WI38 (cell line): Measurements from ENCODE around the gene LYPD1.
A peak's percentile ranks its signal among the peaks of the same experiment; 100 is the strongest.
"Not testable (repeated sequence)": the region's sequence is repeated elsewhere in the genome, so short reads cannot be mapped to it uniquely, and the experiment has no call there.

Source experiments
- H3K4me3 ChIP-seq: 2 replicates; pipeline ENCODE4 v1.5.1; 2011; ENCODE audit warnings: low read depth, mild to moderate bottlenecking, control low read depth, low read length
- CTCF ChIP-seq: IDR thresholded peaks from 2 replicates; pipeline ENCODE4 v1.5.1; 2012; ENCODE audit warnings: low read depth, mild to moderate bottlenecking, control low read depth, low read length

LYPD1 gene, protein sequence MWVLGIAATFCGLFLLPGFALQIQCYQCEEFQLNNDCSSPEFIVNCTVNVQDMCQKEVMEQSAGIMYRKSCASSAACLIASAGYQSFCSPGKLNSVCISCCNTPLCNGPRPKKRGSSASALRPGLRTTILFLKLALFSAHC

GRCh38 chr2:132669908-132670495 is at the start of gene LYPD1:
Gene LYPD1 (minus strand): TSS chr2:132670205. CDS start chr2:132669932, 273 bp downstream.
- peak within 1 kb of the TSS; percentile 82 for H3K4me3 ChIP-seq
- TF ChIP-seq CTCF, result no peak

- no peak overlapping the region for H3K4me3 ChIP-seq
- no peak for TF ChIP-seq CTCF
Measured at GRCh38 chr2:132719480-132719879, 49.5 kb upstream of the LYPD1 start.

- no peak overlapping the region for H3K4me3 ChIP-seq
- TF ChIP-seq CTCF, result no peak
Measured at GRCh38 chr2:132716954-132717353, 46.9 kb upstream of the LYPD1 start.

- no peak overlapping the region for H3K4me3 ChIP-seq
- TF ChIP-seq CTCF, result no peak
Measured at GRCh38 chr2:132715386-132716351, 45.7 kb upstream of the LYPD1 start.

GRCh38 chr2:132703396-132703795 is 33.4 kb upstream of the LYPD1 start:
- no peak for TF ChIP-seq CTCF

DNA sequence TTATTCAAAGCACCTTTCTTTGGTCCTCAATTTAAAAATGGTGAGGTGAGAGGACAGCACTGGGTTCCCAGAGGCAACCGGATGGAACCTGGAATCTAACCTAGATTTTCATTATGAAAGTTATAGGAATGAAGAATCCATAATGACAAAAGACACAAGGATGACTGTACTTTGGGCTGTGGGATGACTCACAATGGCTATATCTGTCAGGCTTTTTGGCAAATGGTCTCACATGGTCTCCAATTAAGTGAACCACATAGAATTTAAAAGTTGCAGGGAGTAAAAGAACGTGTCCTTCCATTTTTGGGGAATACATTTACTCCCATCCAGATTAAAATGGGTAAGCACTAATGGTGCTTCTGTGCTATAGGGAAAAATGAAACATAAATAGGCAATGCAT is 31.8 kb upstream of the LYPD1 start:
- no peak for TF ChIP-seq CTCF
- no peak overlapping the region for H3K4me3 ChIP-seq

More at GRCh38 chr2:132703396-132703795, 33.4 kb upstream of the LYPD1 start:
- no peak overlapping the region for H3K4me3 ChIP-seq

GRCh38 chr2:132699802-132700201 is 29.8 kb upstream of the LYPD1 start:
- not testable (repeated sequence) for H3K4me3 ChIP-seq

GRCh38 chr2:132698347-132698746 is 28.3 kb upstream of the LYPD1 start:
- H3K4me3 ChIP-seq, result not testable (repeated sequence)
